Measurements from ENCODE around the gene SH2D3A. TPM values are rescaled to one million over a fixed set of nuclear protein-coding genes. Genes with fewer than 3 reads are reported as not detected.

Gene SH2D3A
- total and polyA plus RNA-seq, 2 donors (not counting 1 experiment from before 2014, with no cell fraction given), result 36.1 to 54.1 TPM

GRCh38 chr19:6797646-6798045, 30.4 kb upstream of the SH2D3A start:
- Histone ChIP-seq H3K4me1 (ENCODE audit: control insufficient read depth in 2 of 2, insufficient read depth in 2 of 2, low read length in 2 of 2) (peaks cover 27 to 50% of the 10 kb centered on the region in 2 donors), H3K4me2 (replicated peaks; ENCODE audit: low read depth, low read length, poor library complexity, severe bottlenecking) (no peak overlapping the region)

GRCh38 chr19:6796278-6796677, 29.0 kb upstream of the SH2D3A start:
- Histone ChIP-seq H3K27me3 (replicated peaks in 1 of 4; ENCODE audit: control extremely low read depth in 1 of 4, control insufficient read depth in 3 of 4, insufficient read depth in 4 of 4, low read length in 3 of 4) (no peaks in the 10 kb centered on the region), H4K20me1 (ENCODE audit: control insufficient read depth, insufficient read depth, low read length, poor library complexity, severe bottlenecking) (peaks cover 57% of the 10 kb centered on the region), H3K4me1 (ENCODE audit: control insufficient read depth in 2 of 2, insufficient read depth in 2 of 2, low read length in 2 of 2) (peaks cover 35 to 47% of the 10 kb centered on the region in 2 donors), H3K36me3 (replicated peaks in 1 of 2; ENCODE audit: control extremely low read depth in 1 of 2, control insufficient read depth in 1 of 2, extremely low read depth in 1 of 2, insufficient read depth in 2 of 2, low read length in 1 of 2) (peaks cover 7 to 22% of the 10 kb centered on the region in 2 experiments), H3K9ac (ENCODE audit: low read length) (no peak overlapping the region), H3K79me2 (ENCODE audit: control insufficient read depth, insufficient read depth, low read length) (peaks cover 97% of the 10 kb centered on the region), H3K27ac (ENCODE audit: low read length in 2 of 2) (no peak overlapping the region), H3K4me3 (ENCODE audit: control extremely low read depth in 1 of 5, extremely low read depth in 1 of 5, insufficient read depth in 1 of 5, low read depth in 2 of 5, low read length in 4 of 5) (no peak overlapping the region), H3K4me2 (replicated peaks; ENCODE audit: low read depth, low read length, poor library complexity, severe bottlenecking) (no peak overlapping the region), H3K9me3 (ENCODE audit: control extremely low read depth in 1 of 3, control insufficient read depth in 2 of 3, insufficient read depth in 1 of 3, low read length in 2 of 3) (peaks cover 0 to 5% (median 5%) of the 10 kb centered on the region in 3 donors), H2AFZ (ENCODE audit: insufficient read depth, low read depth, low read length, poor library complexity, severe bottlenecking) (no peak overlapping the region)
- no peak for ATAC-seq (ENCODE audit: low read depth)
- no peaks in the 10 kb centered on the region for H3K9me3 Mint-ChIP-seq (ENCODE audit: insufficient read depth)
- WGBS (ENCODE audit: insufficient coverage), result 98% methylated on average over 4 of the region's 4 CpGs
- H3K27me3 Mint-ChIP-seq, result no peaks in the 10 kb centered on the region
- DNase-seq, result no peak
- intact Hi-C loops (cut with micrococcal nuclease), result no loop called here
- peaks cover 67% of the 10 kb centered on the region for H3K4me1 Mint-ChIP-seq
- TF ChIP-seq CTCF (IDR thresholded peaks at IDR 0.05) (no peak), EZH2 (IDR thresholded peaks at IDR 0.05; ENCODE audit: borderline replicate concordance, insufficient read depth, low read depth, low read length, poor library complexity, severe bottlenecking) (no peak)
- ChIA-PET CTCF (no interaction called here), POLR2A (no interaction called here)
- peak overlapping the region; percentile 29 for H3K27ac Mint-ChIP-seq
- no peak overlapping the region for H3K4me3 Mint-ChIP-seq

More at GRCh38 chr19:6797646-6798045, 30.4 kb upstream of the SH2D3A start:
- Histone ChIP-seq H3K4me3 (ENCODE audit: control extremely low read depth in 1 of 5, extremely low read depth in 1 of 5, insufficient read depth in 1 of 5, low read depth in 2 of 5, low read length in 4 of 5) (no peak overlapping the region), H3K36me3 (replicated peaks in 1 of 2; ENCODE audit: control extremely low read depth in 1 of 2, control insufficient read depth in 1 of 2, extremely low read depth in 1 of 2, insufficient read depth in 2 of 2, low read length in 1 of 2) (peaks cover 3 to 16% of the 10 kb centered on the region in 2 experiments), H3K79me2 (ENCODE audit: control insufficient read depth, insufficient read depth, low read length) (peaks cover 84% of the 10 kb centered on the region), H3K27ac (ENCODE audit: low read length in 2 of 2) (no peak overlapping the region), H3K9ac (ENCODE audit: low read length) (no peak overlapping the region), H3K9me3 (ENCODE audit: control extremely low read depth in 1 of 3, control insufficient read depth in 2 of 3, insufficient read depth in 1 of 3, low read length in 2 of 3) (peaks cover 0 to 5% (median 5%) of the 10 kb centered on the region in 3 donors), H4K20me1 (ENCODE audit: control insufficient read depth, insufficient read depth, low read length, poor library complexity, severe bottlenecking) (peaks cover 45% of the 10 kb centered on the region), H3K27me3 (replicated peaks in 1 of 4; ENCODE audit: control extremely low read depth in 1 of 4, control insufficient read depth in 3 of 4, insufficient read depth in 4 of 4, low read length in 3 of 4) (no peaks in the 10 kb centered on the region), H2AFZ (ENCODE audit: insufficient read depth, low read depth, low read length, poor library complexity, severe bottlenecking) (no peak overlapping the region)
- CTCF ChIA-PET, result interaction anchor here (1.3 kb wide), 2 partner anchors 16 to 25 kb away, joined by 3 read pairs; partner anchors contain the start of gene VAV1
- H3K27ac Mint-ChIP-seq, result no peak overlapping the region
- DNase-seq (no peak), ATAC-seq (ENCODE audit: low read depth) (no peak)
- no peaks in the 10 kb centered on the region for H3K9me3 Mint-ChIP-seq (ENCODE audit: insufficient read depth)
- 83% methylated on average over 6 of the region's 9 CpGs for WGBS (ENCODE audit: insufficient coverage)
- H3K4me1 Mint-ChIP-seq, result peaks cover 65% of the 10 kb centered on the region
- POLR2A ChIA-PET, result interaction anchor here (0.7 kb wide), 1 partner anchor 38 kb away, joined by 7 read pairs; no protein-coding TSS in a partner anchor
- H3K27me3 Mint-ChIP-seq, result no peaks in the 10 kb centered on the region
- no peak overlapping the region for H3K4me3 Mint-ChIP-seq
- no peak for TF ChIP-seq CTCF (IDR thresholded peaks at IDR 0.05)
- no peak for TF ChIP-seq EZH2 (IDR thresholded peaks at IDR 0.05; ENCODE audit: borderline replicate concordance, insufficient read depth, low read depth, low read length, poor library complexity, severe bottlenecking)
- intact Hi-C loops (cut with micrococcal nuclease), result no loop called here

Measured in B cell (primary cell).